ENCODE results near the gene CDH11. TPM values are rescaled to one million over a fixed set of nuclear protein-coding genes. Genes with fewer than 3 reads are reported as not detected.

CDH11 gene
- total RNA-seq, 1 donor from 2014 or later = 45.2 TPM

GRCh38 chr16:64962786-64963185, 159.1 kb downstream of the CDH11 start:
- H3K9me3 ChIP-seq = no peaks in the 10 kb centered on the region
- intact Hi-C loops (cut with DNase I) = no loop called here
- no peak overlapping the region for H3K27ac ChIP-seq
- H3K4me1 ChIP-seq = no peaks in the 10 kb centered on the region
- no peak for TF ChIP-seq POLR2A (IDR thresholded peaks at IDR 0.05)
- no peak for TF ChIP-seq POLR2AphosphoS5 (IDR thresholded peaks at IDR 0.05; ENCODE audit: insufficient read depth in 1 of 2, low read depth in 1 of 2)
- TF ChIP-seq CTCF (IDR thresholded peaks at IDR 0.05) = no peak
- no peak overlapping the region for H3K4me3 ChIP-seq
- no peak for DNase-seq (ENCODE audit: extremely low spot score in 2 of 2)
- H3K27me3 ChIP-seq = no peaks in the 10 kb centered on the region
- no peaks in the 10 kb centered on the region for H3K36me3 ChIP-seq

DNA sequence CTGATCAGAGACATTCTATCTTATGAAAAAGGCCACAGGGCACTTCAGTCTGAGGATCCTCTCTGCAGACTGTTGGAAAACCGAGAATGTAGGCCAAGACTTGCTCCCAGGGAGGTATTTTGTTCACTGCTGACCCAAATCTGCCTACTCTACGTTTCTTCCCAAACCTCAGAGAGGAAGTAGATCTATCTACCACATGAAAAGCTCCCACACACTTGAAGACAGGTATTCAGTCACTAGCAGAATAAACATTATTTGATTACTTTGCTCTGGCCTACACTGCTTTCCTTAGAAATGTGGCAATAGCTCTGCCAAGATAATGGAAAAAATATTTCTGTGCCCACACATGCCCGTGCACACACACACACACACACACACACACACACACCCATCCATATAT, 164.6 kb downstream of the CDH11 start:
- Histone ChIP-seq H3K27ac (no peak overlapping the region), H3K4me3 (no peak overlapping the region), H3K27me3 (no peaks in the 10 kb centered on the region), H3K9me3 (no peaks in the 10 kb centered on the region), H3K4me1 (peaks cover 4% of the 10 kb centered on the region), H3K36me3 (no peaks in the 10 kb centered on the region)
- no peak for DNase-seq (ENCODE audit: extremely low spot score in 2 of 2)
- intact Hi-C loops (cut with DNase I) = no loop called here
- TF ChIP-seq POLR2AphosphoS5 (IDR thresholded peaks at IDR 0.05; ENCODE audit: insufficient read depth in 1 of 2, low read depth in 1 of 2) = no peak
- TF ChIP-seq POLR2A (IDR thresholded peaks at IDR 0.05) = no peak
- TF ChIP-seq CTCF (IDR thresholded peaks at IDR 0.05) = no peak

- intact Hi-C loops (cut with DNase I) = no loop called here
These were observed 169.7 kb downstream of the CDH11 start for GRCh38 chr16:64952177-64952576.

DNA sequence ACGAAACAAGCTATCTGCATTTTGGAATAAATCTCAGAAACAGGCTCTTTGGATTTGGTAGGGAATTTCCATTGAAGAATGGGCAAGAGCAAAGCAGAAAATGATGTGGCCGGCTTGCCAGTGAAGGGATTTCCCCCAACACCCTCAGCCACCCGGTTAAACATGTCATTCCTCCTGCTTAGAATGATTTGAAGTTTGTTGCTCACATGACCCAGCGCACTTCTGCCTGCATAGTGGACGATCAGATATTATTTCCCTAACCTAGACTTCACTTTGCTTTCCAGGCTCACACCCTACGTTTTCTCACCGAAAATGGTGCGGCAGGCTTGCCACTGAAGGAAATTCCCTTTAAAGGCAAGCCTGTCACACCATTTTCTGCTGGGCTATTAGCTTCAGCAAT, 170.7 kb downstream of the CDH11 start:
- no peaks in the 10 kb centered on the region for H3K27me3 ChIP-seq
- H3K27ac ChIP-seq = no peak overlapping the region
- no peak for TF ChIP-seq POLR2A (IDR thresholded peaks at IDR 0.05)
- no peak for TF ChIP-seq CTCF (IDR thresholded peaks at IDR 0.05)
- H3K4me3 ChIP-seq = no peak overlapping the region
- H3K9me3 ChIP-seq = no peaks in the 10 kb centered on the region
- peaks cover 10% of the 10 kb centered on the region for H3K4me1 ChIP-seq
- no peak for DNase-seq (ENCODE audit: extremely low spot score in 2 of 2)
- intact Hi-C loops (cut with DNase I) = no loop called here
- H3K36me3 ChIP-seq = no peaks in the 10 kb centered on the region

More at GRCh38 chr16:64952177-64952576, 169.7 kb downstream of the CDH11 start:
- Histone ChIP-seq H3K9me3 (no peaks in the 10 kb centered on the region), H3K4me3 (no peak overlapping the region), H3K27ac (no peak overlapping the region), H3K36me3 (no peaks in the 10 kb centered on the region), H3K4me1 (peaks cover 10% of the 10 kb centered on the region), H3K27me3 (no peaks in the 10 kb centered on the region)
- no peak for DNase-seq (ENCODE audit: extremely low spot score in 2 of 2)
- no peak for TF ChIP-seq POLR2AphosphoS5 (IDR thresholded peaks at IDR 0.05; ENCODE audit: insufficient read depth in 1 of 2, low read depth in 1 of 2)
- TF ChIP-seq CTCF (IDR thresholded peaks at IDR 0.05) = no peak

DNA sequence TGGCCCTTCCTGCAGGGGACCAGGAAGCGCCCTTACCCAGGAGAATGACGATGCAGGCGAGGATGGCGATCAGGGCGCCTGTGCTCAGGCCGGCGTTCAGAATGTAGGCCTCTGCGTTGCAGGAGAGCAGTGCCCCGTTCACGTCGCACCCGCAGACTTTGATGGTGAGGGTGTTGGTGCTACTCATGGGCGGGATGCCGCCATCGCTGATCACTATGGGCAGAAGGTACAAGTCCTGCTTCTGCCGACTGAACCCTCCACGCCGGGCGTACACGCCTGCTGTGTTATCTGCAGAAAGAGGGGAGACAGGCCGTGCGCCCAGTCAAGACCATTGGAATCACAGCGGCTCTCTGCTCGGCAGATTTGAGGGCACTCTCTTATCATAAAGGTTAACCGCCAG, 171.1 kb downstream of the CDH11 start:
- no peaks in the 10 kb centered on the region for H3K36me3 ChIP-seq
- H3K27me3 ChIP-seq = no peaks in the 10 kb centered on the region
- TF ChIP-seq CTCF (IDR thresholded peaks at IDR 0.05) (no peak), POLR2AphosphoS5 (IDR thresholded peaks at IDR 0.05; ENCODE audit: insufficient read depth in 1 of 2, low read depth in 1 of 2) (no peak), POLR2A (IDR thresholded peaks at IDR 0.05) (no peak)
- H3K4me3 ChIP-seq = no peak overlapping the region
- peaks cover 10% of the 10 kb centered on the region for H3K4me1 ChIP-seq
- no peak for DNase-seq (ENCODE audit: extremely low spot score in 2 of 2)
- intact Hi-C loops (cut with DNase I) = no loop called here
- no peak overlapping the region for H3K27ac ChIP-seq
- no peaks in the 10 kb centered on the region for H3K9me3 ChIP-seq

Data from vagina (tissue), 2 donors.